PC-9 (cell line): Measurements from ENCODE around the gene RPS2.

Source experiments
- EZH2 ChIP-seq: fragments of 200-600 bp; sonication (generic); IDR thresholded peaks from 2 replicates; pipeline ENCODE4 v1.8.0; 2017; ENCODE audit warnings: antibody characterized with exemption, low read depth
- TF ChIP-seq, protein P1 (sequence below): fragments of 200-600 bp; sonication (generic); conservative IDR thresholded peaks from 2 replicates; pipeline ENCODE4 v1.6.1; 2017; ENCODE audit warnings: mixed run types, antibody characterized with exemption, mild to moderate bottlenecking, moderate library complexity

DNA sequence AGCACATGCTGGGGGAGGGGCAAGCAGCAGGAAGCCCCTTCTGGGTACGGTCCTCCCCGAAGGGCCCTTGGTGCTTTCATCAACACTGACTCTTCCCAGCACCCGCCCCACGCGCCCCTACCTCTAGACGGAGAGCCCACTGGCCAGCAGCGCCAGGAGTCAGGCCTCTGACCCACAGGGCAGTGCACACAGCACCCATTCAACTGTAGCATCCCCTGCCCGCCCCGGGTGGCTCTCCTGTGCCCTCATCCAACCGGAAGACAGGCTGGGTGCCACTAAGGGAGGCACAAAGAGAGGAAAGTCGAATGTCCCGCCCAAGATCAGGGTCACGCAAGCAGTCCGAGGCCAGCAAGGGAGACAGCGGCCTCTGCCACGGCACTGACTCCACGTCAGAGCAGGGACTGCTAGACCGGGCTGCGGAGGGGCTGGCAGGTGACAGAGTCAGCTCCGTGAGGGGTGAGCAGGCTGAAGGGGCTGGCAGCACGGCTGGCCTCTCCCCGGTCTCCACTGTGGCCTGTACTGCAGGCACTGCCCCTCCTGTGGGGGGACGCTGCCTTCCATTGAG is 31.4 kb downstream of the RPS2 start:
- TF ChIP-seq, protein P1, sequence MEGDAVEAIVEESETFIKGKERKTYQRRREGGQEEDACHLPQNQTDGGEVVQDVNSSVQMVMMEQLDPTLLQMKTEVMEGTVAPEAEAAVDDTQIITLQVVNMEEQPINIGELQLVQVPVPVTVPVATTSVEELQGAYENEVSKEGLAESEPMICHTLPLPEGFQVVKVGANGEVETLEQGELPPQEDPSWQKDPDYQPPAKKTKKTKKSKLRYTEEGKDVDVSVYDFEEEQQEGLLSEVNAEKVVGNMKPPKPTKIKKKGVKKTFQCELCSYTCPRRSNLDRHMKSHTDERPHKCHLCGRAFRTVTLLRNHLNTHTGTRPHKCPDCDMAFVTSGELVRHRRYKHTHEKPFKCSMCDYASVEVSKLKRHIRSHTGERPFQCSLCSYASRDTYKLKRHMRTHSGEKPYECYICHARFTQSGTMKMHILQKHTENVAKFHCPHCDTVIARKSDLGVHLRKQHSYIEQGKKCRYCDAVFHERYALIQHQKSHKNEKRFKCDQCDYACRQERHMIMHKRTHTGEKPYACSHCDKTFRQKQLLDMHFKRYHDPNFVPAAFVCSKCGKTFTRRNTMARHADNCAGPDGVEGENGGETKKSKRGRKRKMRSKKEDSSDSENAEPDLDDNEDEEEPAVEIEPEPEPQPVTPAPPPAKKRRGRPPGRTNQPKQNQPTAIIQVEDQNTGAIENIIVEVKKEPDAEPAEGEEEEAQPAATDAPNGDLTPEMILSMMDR = no peak
- TF ChIP-seq EZH2 = no peak
